HG02938 (cell line): ENCODE measurements around the gene NDST3.
"Not testable (repeated sequence)": the region's sequence is repeated elsewhere in the genome, so short reads cannot be mapped to it uniquely, and the experiment has no call there.

Source experiments
- ATAC-seq: cut with Tn5 transposase; IDR thresholded peaks from one replicate; pipeline ENCODE4 v1.9.1; 2021; ENCODE audit warnings: mild to moderate bottlenecking, moderate library complexity; ENCODE audit not compliant: unreplicated experiment

The NDST3 gene

DNA sequence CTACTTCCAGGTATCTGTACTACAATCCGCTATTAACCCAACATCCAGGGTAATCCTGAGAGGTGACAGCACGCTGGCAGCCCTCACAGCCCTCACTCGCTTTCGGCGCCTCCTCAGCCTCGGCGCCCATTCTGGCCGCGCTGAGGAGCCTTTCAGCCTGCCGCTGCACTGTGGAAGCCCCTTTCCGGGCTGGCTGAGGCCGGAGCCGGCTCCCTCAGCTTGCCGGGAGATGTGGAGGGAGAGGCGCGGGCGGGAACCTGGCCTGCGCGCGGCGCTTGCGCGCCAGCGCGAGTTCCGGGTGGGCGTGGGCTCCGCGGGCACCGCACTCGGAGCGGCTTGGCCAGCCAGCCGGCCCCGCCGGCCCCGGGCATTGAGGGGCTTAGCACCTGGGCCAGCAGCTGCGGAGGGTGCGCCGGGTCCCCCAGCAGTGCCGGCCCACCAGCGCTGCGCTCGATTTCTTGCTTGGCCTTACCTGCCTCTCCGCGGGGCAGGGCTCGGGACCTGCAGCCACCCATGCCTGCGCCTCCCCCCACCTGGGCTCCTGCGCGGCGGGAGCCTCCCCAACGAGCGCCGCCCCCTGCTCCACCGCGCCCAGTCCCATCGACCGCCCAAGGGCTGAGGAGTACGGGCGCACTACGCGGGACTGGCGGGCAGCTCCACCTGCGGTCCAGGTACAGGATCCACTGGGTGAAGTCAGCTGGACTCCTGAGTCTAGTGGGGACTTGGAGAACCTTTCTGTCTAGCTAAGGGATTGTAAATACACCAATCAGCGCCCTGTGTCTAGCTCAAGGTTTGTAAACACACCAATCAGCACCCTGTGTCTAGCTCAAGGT lies 231.2 kb downstream of the NDST3 start:
- ATAC-seq, result no peak

DNA sequence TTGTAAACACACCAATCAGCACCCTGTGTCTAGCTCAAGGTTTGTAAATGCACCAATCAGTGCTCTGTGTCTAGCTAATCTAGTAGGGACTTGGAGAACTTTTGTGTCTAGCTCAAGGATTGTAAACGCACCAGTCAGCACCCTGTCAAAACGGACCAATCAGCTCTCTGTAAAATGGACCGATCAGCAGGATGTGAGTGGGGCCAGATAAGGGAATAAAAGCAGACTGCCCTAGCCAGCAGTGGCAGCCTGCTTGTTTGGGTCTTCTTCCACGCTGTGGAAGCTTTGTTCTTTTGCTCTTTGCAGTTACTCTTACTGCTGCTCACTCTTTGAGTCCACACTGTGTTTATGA lies 231.8 kb downstream of the NDST3 start:
- ATAC-seq, result not testable (repeated sequence)

DNA sequence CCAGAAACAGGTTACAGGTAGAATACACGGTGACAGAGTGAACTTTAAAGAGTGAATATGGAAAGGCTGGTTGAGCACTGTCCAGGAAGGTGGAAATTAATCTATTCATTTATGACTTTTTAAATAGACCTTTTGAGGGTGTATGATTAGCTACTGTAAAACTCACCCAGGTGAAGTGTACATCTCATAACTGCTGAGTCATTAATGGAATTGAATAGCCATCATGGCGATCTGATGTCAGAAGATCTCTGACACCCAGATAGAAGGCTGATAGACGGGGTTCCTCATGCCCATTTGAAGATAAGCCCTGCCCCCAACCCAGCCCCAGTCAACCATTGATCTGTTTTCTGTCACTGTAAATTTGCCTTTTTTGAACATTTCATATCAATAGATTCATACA lies 234.5 kb downstream of the NDST3 start:
- no peak for ATAC-seq

DNA sequence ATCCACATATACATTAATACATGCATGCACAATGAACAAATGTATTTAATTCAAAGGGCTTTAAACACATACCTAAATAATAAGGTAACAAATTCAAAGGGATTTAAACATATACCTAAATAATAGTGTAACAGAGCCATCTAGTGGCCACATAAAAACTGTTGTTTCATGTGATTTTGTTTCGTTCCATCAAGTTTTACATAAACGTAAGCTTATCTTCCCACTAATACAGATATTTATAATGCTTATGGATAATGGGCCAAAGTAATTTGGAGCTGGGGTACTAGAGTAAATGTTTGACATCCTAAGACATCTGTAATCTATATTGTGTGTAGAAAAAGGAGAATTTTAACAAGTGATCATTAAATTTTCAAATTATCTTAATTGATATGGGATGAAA lies 236.2 kb downstream of the NDST3 start:
- ATAC-seq, result peak; percentile 52

DNA sequence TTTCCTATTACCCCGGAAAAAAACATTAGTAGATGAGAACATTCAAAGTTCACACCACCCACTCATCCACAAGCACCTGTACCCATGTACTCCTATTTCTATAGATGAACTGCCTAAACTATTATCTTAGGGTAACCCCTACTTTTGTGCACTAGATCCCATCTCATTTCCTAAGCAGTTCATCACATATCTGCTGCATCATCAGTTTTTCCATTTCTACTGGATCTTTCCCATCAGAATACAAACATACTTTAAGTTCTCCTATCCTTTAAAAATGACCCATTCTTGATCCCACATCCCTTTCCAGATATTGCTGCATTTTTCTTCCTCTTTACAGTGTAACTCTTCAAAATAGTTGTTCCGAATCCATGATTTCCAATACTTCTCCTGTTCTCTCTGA lies 237.5 kb downstream of the NDST3 start:
- ATAC-seq, result no peak

DNA sequence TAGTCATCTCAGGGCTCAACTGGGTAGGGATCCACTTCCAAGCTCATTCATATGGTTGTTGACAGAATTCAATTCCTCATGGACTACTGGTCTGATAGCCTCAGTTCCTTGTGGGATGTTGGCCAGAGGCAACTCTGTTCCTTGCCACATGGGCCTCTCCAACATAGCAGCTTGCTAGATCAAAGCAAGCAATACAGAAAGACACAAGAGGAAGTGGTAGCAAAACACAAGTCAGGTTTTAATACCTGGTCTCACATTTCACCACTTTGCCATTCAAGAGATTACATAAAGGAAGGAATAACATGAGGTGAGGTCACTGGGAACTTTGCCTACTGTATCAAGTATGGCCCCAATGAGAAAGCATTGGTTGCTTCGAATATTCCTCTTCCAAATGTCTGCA lies 239.4 kb downstream of the NDST3 start:
- ATAC-seq, result no peak

DNA sequence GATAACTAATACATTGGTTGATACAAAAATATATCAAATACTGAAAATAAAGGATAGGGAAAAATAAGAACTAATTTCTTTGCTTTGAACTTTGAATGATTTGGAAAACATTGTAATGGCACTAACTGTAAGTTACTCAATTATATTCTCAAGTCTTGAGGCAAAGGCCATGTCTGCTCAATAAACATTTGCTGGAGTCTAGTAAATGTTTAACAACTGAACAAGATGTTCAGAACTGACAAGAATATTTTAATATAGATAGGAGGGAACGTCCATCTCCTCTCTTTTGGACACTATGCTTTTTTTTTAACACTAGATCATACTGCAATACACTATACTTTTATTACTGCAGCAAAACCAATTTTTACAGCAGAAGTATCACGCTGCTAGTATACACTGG lies 242.3 kb downstream of the NDST3 start:
- no peak for ATAC-seq

DNA sequence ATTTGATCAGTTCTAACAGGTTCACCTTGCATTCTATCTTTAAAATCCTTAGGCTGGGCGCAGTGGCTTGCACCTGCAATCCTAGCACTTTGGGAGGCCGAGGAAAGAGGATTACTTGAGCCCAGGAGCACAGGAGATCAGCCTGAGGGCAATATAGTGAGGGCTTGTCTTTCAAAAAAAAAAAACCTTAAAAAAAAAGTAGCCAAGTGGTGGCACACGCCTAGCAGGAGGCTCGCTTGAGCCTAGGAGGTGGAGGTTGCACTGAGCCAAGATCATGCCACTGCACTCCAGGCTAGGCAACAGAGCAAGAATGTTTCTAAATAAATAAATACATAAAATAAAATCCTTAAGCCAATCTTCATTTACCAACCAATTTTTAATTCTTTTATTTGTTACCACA lies 243.0 kb downstream of the NDST3 start:
- no peak for ATAC-seq

DNA sequence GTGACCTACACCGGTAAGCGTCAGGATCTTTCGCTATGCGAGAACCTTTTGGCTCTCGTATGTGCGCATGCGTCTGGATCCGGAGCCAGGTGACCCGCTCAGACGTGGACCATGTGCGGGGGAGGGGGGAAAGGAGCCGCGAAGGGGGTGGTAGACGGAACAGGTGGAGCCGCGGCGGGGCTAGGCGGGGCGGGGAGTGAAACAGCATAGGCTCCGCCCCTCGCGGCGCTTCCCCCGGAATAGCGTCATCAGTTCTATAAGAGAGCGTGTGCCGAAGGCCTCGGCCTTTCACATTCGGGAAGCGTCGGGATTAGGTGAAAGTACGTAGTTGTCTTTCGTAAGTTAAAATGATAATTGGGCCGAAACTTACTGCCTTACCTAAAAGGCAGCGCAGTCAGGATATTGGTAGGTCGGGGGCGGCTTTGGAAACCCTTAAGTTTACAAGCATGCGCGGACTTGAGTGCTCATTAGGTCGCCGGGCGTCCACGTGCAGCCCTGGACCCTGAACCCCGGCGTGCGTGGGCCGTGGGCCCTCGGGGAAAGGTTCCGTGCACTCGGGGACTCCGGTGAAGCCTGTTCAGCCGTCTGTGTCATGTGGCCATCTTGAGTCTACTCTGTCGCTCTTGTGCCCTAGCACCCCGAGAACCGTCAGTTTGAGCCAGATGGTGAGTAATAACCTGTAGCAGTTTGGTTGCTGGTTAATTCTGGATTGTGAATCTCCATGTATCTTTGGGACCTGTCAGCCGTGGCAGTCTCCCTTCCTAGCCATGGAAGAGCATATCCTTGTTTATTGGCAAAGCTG lies 244.4 kb downstream of the NDST3 start:
- peak; percentile 88 for ATAC-seq

DNA sequence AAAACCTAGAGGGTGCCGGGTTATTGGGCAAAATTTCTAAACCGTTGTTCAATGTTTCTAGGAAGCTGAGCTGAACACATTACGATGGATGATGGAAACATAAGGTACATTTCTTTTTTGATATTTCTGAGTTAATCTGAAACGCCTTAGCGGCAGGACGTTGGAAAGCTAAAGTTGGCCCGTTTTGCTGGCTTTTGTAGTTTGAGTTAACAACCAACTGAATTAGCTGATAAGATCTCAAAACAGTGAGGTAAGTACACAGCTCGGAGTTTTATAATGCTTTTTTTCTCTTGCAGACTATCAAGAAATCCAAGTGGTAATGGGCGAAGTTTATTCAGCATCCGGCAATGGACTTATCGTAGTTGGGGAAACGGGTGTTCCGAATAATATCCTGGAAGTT lies 245.0 kb downstream of the NDST3 start:
- no peak for ATAC-seq

DNA sequence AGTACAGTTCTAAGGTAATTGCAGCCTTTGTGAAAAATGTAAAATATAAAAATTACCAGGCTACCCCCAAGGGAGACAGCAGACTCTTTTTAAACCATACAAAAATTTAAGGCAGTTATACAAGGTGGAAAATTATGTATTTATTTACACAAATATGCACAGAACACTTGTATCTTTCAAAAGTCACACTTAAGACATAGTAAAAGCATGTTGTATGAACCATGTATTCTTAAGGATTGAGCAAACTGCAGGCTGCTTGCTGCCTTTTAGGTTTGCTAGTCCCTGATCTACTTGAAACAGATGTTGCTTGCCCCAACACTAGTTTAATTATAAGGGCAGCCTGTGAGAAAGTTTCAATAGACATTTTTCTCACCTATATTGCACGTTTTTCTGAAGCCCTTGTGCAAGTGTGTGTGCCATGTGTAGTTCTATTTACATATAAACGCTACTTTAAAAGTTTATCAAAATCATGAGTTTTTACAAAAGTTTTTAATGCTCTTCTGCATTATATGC lies 245.7 kb downstream of the NDST3 start:
- ATAC-seq, result no peak

DNA sequence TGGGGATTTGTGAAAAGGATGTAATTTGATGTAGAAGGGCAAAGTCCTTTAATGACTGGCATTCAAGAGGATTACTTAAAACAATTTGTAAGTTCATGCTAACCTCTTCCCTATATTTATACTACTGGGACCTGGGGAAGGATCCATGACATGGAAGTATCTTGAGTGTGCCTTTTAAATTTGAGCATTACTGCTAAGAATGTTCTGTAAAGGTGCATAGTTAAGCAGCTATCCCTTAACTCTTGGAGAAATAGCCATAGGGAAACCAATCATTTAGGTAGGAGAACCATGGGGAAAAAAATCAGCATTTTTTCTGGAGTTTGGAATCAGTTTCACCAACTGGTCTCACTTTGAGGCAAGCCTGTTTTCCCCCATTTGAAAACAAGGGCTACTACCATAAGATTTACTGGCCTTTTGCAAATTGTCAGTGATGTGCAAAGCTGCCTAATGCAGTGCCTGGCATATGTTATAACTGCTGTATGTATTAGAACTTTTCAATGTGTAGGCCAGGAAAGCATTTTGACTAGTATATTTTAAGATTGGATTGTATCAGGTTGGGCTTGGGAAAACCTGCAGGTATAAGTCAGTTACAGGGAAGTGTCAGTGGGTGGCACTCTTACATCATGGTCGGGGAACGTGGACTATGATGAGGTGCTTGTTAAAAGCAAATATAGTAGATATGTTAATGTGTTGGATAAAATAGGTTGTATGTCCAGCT lies 246.4 kb downstream of the NDST3 start:
- no peak for ATAC-seq

DNA sequence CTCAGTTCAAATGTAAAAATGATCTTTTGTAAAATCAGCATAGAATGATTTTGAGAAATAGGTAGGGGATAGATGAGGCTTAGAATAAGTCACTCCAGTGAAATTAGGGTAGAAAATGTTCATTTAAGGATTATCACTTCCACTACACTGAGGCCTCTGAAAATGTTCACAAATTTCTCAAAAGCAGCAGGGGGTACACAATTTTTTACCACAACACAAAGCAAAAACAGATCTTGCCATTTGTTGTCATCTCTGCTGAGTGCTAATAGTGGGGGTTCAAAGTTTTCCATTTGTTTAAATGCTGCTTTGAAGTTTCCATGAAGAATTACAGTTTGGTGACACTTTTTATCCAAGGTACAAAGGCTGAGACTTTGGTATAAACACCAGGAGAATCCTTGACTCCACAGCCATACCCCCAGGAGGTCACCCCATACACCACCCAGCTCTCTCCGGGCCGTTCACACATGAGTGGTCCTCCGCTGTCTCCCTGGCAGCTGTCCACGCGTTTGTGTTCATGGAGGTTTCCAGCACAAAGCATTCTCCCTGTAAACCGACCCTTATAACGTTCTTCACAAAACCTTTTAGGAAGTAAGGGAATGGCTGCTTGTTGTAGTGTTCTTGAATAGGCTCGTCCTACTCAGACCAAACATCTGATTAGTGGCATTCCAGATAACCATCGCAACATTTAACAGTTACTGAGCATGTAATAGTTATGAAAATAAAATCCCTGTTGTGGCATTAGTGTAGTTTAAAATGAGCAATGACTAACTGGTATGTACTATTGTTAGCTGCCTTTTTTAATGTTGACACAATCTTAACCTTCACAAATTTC lies 247.5 kb downstream of the NDST3 start:
- ATAC-seq, result no peak

DNA sequence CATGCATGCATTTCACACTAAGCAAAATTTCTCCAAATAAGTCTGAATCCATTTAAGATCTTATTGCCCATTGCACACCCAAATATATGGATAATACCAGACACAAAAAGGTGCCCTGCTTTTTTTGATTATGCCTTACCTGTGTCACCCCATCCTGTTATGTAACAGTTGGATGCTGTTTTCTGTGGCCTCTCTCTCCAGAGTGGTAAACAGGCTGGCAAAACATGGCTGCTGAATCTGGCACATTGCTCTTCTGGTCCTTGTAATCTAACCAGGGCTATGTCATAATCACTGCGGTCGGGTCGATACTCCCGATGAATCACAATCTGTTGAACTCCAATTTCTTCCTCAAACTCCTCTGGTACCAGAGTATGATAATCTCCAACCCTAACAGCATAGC lies 248.4 kb downstream of the NDST3 start:
- ATAC-seq, result no peak

DNA sequence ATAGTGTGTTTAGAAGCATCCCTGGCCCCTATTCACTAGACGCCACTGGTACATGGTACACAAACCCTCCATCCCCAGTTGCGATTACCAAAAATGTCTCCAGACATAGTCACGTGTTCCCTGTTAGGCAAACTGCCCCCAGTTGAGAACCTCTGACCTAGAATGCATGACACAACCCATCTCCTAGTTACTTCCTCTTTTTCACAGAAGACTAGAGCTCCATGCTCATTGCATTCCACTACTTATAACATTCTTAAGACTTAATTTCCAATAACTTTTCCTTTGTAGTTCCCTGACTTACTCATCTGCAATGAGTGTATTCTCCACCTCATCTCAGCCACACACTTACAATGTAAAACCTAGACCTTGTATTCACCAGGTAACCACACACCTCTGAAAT lies 249.9 kb downstream of the NDST3 start:
- peak; percentile 58 for ATAC-seq

DNA sequence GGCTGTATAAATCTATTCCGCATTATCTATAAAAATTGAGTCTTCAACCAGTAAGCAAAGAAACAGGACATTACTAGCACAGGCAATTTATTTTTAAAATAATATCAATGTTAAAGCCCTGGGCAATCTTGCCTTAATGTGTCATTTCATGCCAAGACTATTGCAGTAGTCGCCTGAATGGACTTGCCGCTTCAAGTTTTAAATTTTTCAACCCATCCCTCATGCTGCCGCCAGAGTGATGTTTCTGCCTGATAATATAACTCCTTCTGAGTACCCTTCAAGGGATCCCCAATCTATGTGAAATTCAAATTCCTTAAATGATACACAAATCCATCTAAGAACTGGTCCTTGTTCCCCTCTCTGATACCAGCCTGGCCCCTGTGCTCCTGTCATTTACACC lies 251.6 kb downstream of the NDST3 start:
- ATAC-seq, result no peak

DNA sequence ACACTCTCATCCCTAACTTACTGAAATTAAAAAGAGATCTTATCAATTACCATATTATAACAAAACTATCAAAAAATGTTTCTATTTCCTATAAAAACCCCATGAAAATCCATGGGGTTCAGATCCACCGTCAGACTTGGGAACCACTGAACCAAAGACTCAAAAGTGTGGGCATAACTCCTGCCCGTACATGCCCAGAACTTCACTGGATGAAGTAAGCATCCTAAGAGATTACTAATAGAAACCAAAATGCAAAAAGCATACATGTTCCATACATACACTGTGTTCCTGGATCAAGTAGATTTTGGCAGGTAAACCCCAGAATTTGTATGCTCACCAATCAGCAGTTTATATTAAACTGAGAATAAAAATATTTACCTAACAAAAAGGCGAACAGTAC lies 252.4 kb downstream of the NDST3 start:
- no peak for ATAC-seq

DNA sequence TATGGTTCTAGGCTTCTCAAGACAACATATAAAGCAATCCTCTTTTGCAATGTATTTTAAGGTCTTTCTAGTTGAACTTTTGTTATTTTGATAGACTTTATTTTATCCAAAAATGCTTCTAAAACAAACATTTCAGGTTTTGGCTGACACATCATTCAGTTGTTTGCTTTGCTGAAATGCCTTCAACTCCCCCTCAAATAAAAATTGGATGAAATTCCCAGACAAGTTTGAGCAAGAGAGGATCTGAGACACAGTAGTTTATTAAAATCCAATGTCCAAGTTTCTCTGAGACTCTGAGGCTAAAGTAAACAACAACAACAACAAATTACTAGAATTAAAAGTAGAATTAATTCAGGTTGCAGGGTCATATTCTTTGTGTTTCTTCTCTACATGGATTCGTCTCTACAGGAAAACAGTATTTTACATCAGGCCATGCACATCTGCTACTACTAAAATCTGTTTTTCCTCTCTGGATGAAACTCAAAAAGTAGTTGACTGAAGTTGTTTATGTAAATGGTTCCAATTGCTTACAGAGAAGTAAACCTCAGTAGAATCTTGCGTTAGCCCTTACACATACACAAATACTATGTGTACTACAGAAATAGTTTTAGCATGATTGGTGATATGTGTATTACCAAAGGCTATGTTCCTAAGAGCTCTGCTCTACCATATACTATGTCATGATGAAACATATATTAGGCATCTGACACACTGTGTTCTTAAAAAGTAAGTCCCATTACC lies 253.6 kb downstream of the NDST3 start:
- no peak for ATAC-seq

DNA sequence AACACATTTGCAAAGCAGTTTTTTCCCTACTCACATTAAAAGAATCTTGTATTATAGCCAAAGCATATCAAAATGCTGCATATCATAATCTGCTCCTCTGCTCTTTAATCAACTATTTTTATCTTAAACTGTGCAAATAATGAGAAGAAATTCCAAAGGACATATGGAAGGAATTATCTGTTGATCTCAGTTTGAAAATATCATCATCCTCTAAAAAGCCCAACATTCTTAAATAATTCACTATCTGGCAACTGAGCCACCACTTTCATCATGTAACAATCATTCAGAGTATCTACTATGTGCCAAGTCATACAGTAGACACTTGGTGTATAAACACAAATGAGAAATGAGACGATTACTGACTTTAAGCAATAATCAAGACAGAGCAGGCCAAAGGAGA lies 255.5 kb downstream of the NDST3 start:
- ATAC-seq, result no peak

DNA sequence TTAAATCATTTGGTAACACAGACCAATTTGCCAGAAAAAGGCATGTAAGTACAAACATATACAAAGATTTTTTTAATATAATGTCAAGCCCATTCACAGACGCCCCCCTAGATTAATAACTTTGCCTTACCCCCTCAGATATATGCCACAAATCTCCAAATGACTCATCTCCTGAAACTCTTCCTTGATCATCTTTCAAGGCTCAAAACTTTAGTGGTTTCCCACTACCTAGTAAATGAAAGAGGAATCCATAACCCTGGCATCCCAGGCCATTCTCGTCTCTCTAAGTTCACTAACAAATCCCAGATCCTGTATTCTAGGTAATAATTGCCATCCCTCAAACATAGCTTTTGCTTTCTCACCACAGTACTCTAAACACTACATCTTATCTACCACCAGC lies 256.7 kb downstream of the NDST3 start:
- no peak for ATAC-seq
